ENCODE results near the gene GDI2.

The GDI2 gene

GRCh38 chr10:5761220-5761619, 52.0 kb downstream of the GDI2 start:
- H3K4me3 ChIP-seq (ENCODE audit: control insufficient read depth, low read depth, low read length): no peak overlapping the region
- no peak for TF ChIP-seq CTCF (IDR thresholded peaks at IDR 0.05; ENCODE audit: control insufficient read depth, insufficient read depth, low read depth, low read length, missing control alignments)
- DNase-seq (ENCODE audit: low read depth): no peak

GRCh38 chr10:5760515-5760914, 52.7 kb downstream of the GDI2 start:
- no peak for DNase-seq (ENCODE audit: low read depth)
- no peak overlapping the region for H3K4me3 ChIP-seq (ENCODE audit: control insufficient read depth, low read depth, low read length)
- no peak for TF ChIP-seq CTCF (IDR thresholded peaks at IDR 0.05; ENCODE audit: control insufficient read depth, insufficient read depth, low read depth, low read length, missing control alignments)

GRCh38 chr10:5758927-5759326, 54.3 kb downstream of the GDI2 start:
- H3K4me3 ChIP-seq (ENCODE audit: control insufficient read depth, low read depth, low read length): no peak overlapping the region
- TF ChIP-seq CTCF (IDR thresholded peaks at IDR 0.05; ENCODE audit: control insufficient read depth, insufficient read depth, low read depth, low read length, missing control alignments): no peak
- DNase-seq (ENCODE audit: low read depth): no peak

- DNase-seq (ENCODE audit: low read depth): no peak
- H3K4me3 ChIP-seq (ENCODE audit: control insufficient read depth, low read depth, low read length): no peak overlapping the region
- no peak for TF ChIP-seq CTCF (IDR thresholded peaks at IDR 0.05; ENCODE audit: control insufficient read depth, insufficient read depth, low read depth, low read length, missing control alignments)
Measured at GRCh38 chr10:5757766-5758517, 55.3 kb downstream of the GDI2 start.

GRCh38 chr10:5752301-5752871, 60.8 kb downstream of the GDI2 start:
- no peak for DNase-seq (ENCODE audit: low read depth)
- H3K4me3 ChIP-seq (ENCODE audit: control insufficient read depth, low read depth, low read length): no peak overlapping the region
- TF ChIP-seq CTCF (IDR thresholded peaks at IDR 0.05; ENCODE audit: control insufficient read depth, insufficient read depth, low read depth, low read length, missing control alignments): no peak

- H3K4me3 ChIP-seq (ENCODE audit: control insufficient read depth, low read depth, low read length): no peak overlapping the region
- DNase-seq (ENCODE audit: low read depth): no peak
- TF ChIP-seq CTCF (IDR thresholded peaks at IDR 0.05; ENCODE audit: control insufficient read depth, insufficient read depth, low read depth, low read length, missing control alignments): no peak
Measured at GRCh38 chr10:5751601-5752253, 61.5 kb downstream of the GDI2 start.

All from AG09309 (cell line).